Neural cell (in vitro differentiated cells): ENCODE data around the gene HDAC9.

Experiments
- CTCF ChIP-seq: fragments of 450-650 bp; IDR thresholded peaks from 2 replicates; pipeline ENCODE4 v1.5.1; 2014; ENCODE audit warnings: antibody characterized with exemption, mild to moderate bottlenecking, moderate library complexity; ENCODE audit not compliant: poor library complexity, severe bottlenecking
- EP300 ChIP-seq: fragments of 450-650 bp; conservative IDR thresholded peaks from 2 replicates; pipeline ENCODE4 v1.6.1; 2014; ENCODE audit warnings: antibody characterized with exemption, mild to moderate bottlenecking, moderate library complexity; ENCODE audit not compliant: poor library complexity, severe bottlenecking
- POLR2AphosphoS5 ChIP-seq: IDR thresholded peaks from 2 replicates; pipeline ENCODE4 v1.6.1; 2012
- RAD21 ChIP-seq: fragments of 450-650 bp; conservative IDR thresholded peaks from 2 replicates; pipeline ENCODE4 v1.6.1; 2014; ENCODE audit warnings: antibody characterized with exemption, mild to moderate bottlenecking, moderate library complexity
- REST ChIP-seq: IDR thresholded peaks from 2 replicates; pipeline ENCODE4 v1.6.1; 2012; ENCODE audit warnings: borderline replicate concordance

- no peak for TF ChIP-seq EP300
- no peak for TF ChIP-seq RAD21
- no peak for TF ChIP-seq REST
- no peak for TF ChIP-seq CTCF
- no peak for TF ChIP-seq POLR2AphosphoS5
These were observed 534.7 kb downstream of the HDAC9 start for GRCh38 chr7:19030281-19030680.
